ENCODE data around the gene CCL18.

GRCh38 chr17:36094746-36095145, 30.7 kb downstream of the CCL18 start:
- no peak for TF ChIP-seq EZH2 (IDR thresholded peaks at IDR 0.05; ENCODE audit: borderline replicate concordance, low read depth, low read length, poor library complexity, severe bottlenecking)
- TF ChIP-seq, protein P1, sequence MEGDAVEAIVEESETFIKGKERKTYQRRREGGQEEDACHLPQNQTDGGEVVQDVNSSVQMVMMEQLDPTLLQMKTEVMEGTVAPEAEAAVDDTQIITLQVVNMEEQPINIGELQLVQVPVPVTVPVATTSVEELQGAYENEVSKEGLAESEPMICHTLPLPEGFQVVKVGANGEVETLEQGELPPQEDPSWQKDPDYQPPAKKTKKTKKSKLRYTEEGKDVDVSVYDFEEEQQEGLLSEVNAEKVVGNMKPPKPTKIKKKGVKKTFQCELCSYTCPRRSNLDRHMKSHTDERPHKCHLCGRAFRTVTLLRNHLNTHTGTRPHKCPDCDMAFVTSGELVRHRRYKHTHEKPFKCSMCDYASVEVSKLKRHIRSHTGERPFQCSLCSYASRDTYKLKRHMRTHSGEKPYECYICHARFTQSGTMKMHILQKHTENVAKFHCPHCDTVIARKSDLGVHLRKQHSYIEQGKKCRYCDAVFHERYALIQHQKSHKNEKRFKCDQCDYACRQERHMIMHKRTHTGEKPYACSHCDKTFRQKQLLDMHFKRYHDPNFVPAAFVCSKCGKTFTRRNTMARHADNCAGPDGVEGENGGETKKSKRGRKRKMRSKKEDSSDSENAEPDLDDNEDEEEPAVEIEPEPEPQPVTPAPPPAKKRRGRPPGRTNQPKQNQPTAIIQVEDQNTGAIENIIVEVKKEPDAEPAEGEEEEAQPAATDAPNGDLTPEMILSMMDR (conservative IDR thresholded peaks at IDR 0.05; ENCODE audit: low read depth, low read length): no peak

All from A673 (cell line).